Lung (tissue), 12 donors: Measurements from ENCODE around the gene COMT. TPM values are rescaled to one million over a fixed set of nuclear protein-coding genes. Genes with fewer than 3 reads are reported as not detected.
A peak's percentile ranks its signal among the peaks of the same experiment; 100 is the strongest.

Experiments
- ATAC-seq: fragments of 200-7000 bp; cut with Tn5 transposase; one replicate; pipeline ENCODE4 v1.9.1; 2020; ENCODE audit warnings: moderate number of reproducible peaks; ENCODE audit not compliant: insufficient read depth, low FRiP score
- DNase-seq, 3 donors: peaks; one replicate each; pipeline ENCODE4 v3.0.0-alpha.2; 2013 to 2017
- H3K27ac ChIP-seq, 2 donors: one replicate each; pipeline ENCODE4 v1.5.1; 2013; ENCODE audit warnings: mild to moderate bottlenecking in 2 of 2, moderate library complexity in 2 of 2, control low read depth in 1 of 2, inconsistent platforms in 1 of 2, low read depth in 1 of 2, low read length in 1 of 2
- H3K27me3 ChIP-seq, 3 donors: one replicate each; pipeline ENCODE4 v1.5.1; 2013; ENCODE audit warnings: low read length in 2 of 3; ENCODE audit not compliant: control insufficient read depth in 3 of 3, insufficient read depth in 3 of 3
- H3K36me3 ChIP-seq, 4 donors: one replicate each; pipeline ENCODE4 v1.5.1; 2013; ENCODE audit warnings: low read length in 4 of 4, mild to moderate bottlenecking in 1 of 4, moderate library complexity in 1 of 4; ENCODE audit not compliant: control insufficient read depth in 4 of 4, insufficient read depth in 4 of 4
- H3K4me1 ChIP-seq, 5 donors: one replicate each; pipeline ENCODE4 v1.5.1; 2013; ENCODE audit warnings: low read length in 5 of 5, mild to moderate bottlenecking in 2 of 5, moderate library complexity in 1 of 5; ENCODE audit not compliant: control insufficient read depth in 5 of 5, insufficient read depth in 5 of 5
- H3K4me3 ChIP-seq: one replicate; pipeline ENCODE4 v1.5.1; 2013; ENCODE audit warnings: mild to moderate bottlenecking, control low read depth, moderate library complexity
- H3K9ac ChIP-seq, 2 donors: one replicate each; pipeline ENCODE4 v1.5.1; 2013; ENCODE audit warnings: low read length in 2 of 2, control low read depth in 1 of 2; ENCODE audit not compliant: insufficient read depth in 1 of 2
- H3K9me3 ChIP-seq, 4 donors: one replicate each; pipeline ENCODE4 v1.5.1; 2013; ENCODE audit warnings: low read length in 3 of 4, mild to moderate bottlenecking in 1 of 4, moderate library complexity in 1 of 4; ENCODE audit not compliant: control insufficient read depth in 4 of 4, insufficient read depth in 3 of 4
- WGBS, 2 donors: extraction: QIAGEN DNeasy Blood & Tissue Kit; methylation state at CpG; one replicate each; pipeline ENCODE4 v1.1.7; 2013; 5-methylcytosine and 5-hydroxymethylcytosine counted together
- polyA plus RNA-seq, 2 donors: library from polyadenylated mRNA; stranded (reverse); fragments of 200-250 nt; gene quantifications; one replicate each; pipeline ENCODE4 v1.2.1, GENCODE V29; 2013
- total RNA-seq, 2 donors: library from RNA; depleted of rRNA in 1 of 2; stranded (reverse); fragments of >200 nt in 1 of 2; gene quantifications; one replicate each; pipeline ENCODE4 v1.2.1, GENCODE V29; 2014 to 2021
- TF ChIP-seq, protein P1 (sequence below): IDR thresholded peaks from 2 replicates; pipeline ENCODE4 v1.5.1; 2012; ENCODE audit warnings: mild to moderate bottlenecking; ENCODE audit errors: control extremely low read depth, extremely low read depth
- donor health status: control.
- donor health status: control.
- donor health status: Bipolar disorder and iron deficiency.
- donor health status: healthy.
- donor health status: DM: yes; HTN: yes; CAD: no.

The COMT gene
- total and polyA plus RNA-seq, 4 donors = 147 to 272 (median 208) TPM

DNA sequence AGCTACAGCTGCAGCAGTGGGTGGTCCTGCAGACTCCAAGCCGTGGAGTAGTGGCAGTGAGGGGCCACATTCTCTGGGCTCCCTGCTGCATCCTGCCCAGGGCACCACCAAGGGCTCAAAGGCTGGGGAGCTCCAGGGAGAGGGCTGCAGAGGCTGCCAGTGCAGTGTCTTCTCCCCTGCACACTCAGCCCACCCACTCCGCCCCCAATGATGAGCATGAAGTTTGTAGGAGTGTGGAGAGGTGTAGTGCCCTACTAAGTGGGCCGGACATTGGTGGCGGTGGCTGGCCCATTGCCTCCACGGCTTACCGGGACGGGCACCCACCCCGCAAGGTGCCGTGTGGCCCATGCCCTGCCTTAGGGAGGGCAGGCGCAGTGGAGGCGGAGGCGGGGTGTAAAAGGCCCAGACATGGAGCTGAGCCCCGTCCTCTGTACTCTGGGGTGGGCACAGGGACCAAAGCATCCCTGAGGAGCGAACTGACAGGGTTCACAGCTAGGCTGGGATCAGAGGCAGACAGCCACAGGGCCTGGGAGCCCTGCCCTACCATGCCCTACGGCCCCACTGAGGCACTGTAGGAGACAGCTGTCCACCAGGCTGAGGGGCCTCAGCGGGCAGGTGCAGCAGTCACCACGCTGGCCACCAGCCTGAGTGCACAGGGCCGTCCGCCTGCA, 56.1 kb downstream of the COMT start:
- Histone ChIP-seq H3K9me3 (no peaks in the 10 kb centered on the region), H3K4me1 (peaks cover 0 to 66% (median 20%) of the 10 kb centered on the region in 5 donors), H3K9ac (no peak overlapping the region), H3K36me3 (no peaks in the 10 kb centered on the region), H3K27ac (no peak overlapping the region), H3K27me3 (no peaks in the 10 kb centered on the region), H3K4me3 (no peak overlapping the region)
- WGBS, 2 donors = 89 to 93% methylated on average over 19 of the region's 19 CpGs
- TF ChIP-seq, protein P1, sequence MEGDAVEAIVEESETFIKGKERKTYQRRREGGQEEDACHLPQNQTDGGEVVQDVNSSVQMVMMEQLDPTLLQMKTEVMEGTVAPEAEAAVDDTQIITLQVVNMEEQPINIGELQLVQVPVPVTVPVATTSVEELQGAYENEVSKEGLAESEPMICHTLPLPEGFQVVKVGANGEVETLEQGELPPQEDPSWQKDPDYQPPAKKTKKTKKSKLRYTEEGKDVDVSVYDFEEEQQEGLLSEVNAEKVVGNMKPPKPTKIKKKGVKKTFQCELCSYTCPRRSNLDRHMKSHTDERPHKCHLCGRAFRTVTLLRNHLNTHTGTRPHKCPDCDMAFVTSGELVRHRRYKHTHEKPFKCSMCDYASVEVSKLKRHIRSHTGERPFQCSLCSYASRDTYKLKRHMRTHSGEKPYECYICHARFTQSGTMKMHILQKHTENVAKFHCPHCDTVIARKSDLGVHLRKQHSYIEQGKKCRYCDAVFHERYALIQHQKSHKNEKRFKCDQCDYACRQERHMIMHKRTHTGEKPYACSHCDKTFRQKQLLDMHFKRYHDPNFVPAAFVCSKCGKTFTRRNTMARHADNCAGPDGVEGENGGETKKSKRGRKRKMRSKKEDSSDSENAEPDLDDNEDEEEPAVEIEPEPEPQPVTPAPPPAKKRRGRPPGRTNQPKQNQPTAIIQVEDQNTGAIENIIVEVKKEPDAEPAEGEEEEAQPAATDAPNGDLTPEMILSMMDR = no peak
- no peak for DNase-seq
- no peak for ATAC-seq

DNA sequence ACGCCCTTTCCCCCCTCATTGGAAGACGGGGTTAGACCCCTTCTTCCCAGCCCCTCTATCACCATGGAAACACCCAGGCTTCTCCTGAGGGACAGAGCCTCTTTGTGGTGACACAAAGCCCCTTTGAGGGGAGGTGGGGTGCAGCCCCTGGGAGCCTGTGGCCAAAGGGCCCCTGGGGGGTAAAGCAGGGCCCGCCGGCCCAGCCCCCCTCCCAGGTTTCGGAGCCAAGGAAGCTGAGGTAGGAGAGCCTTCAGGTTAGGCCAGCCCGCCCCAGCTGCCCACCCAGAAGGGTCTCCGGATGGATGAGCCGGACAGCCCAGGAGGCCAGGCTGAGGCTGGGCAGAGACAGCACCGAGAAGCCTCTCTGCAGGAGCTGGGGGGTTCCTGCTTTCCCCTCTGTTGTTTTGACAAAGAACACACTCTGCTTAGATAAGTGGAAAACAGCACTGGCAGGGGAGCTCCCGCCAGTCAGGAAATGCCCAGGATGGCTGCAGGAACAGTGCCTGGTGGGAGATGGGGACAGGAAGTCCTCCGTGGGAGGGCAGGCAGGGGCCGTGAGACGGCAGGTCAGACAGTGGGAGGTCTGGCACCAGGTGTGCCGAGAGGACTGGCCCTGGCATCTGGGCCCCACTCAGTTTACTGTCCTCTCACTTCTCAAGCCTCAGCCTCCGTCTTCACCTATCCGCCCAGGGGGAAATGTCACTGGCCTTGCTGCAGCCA, 56.8 kb downstream of the COMT start:
- WGBS, 2 donors = 57 to 63% methylated on average over 16 of the region's 16 CpGs
- H3K4me3 ChIP-seq = no peak overlapping the region
- H3K27ac ChIP-seq = no peak overlapping the region
- peak in 1 of 3 donors; percentile 58 for DNase-seq
- H3K4me1 ChIP-seq = peaks cover 0 to 71% (median 21%) of the 10 kb centered on the region in 5 donors
- H3K9ac ChIP-seq = no peak overlapping the region
- no peaks in the 10 kb centered on the region for H3K9me3 ChIP-seq
- ATAC-seq = no peak
- TF ChIP-seq, protein P1 = no peak
- no peaks in the 10 kb centered on the region for H3K36me3 ChIP-seq
- no peaks in the 10 kb centered on the region for H3K27me3 ChIP-seq

DNA sequence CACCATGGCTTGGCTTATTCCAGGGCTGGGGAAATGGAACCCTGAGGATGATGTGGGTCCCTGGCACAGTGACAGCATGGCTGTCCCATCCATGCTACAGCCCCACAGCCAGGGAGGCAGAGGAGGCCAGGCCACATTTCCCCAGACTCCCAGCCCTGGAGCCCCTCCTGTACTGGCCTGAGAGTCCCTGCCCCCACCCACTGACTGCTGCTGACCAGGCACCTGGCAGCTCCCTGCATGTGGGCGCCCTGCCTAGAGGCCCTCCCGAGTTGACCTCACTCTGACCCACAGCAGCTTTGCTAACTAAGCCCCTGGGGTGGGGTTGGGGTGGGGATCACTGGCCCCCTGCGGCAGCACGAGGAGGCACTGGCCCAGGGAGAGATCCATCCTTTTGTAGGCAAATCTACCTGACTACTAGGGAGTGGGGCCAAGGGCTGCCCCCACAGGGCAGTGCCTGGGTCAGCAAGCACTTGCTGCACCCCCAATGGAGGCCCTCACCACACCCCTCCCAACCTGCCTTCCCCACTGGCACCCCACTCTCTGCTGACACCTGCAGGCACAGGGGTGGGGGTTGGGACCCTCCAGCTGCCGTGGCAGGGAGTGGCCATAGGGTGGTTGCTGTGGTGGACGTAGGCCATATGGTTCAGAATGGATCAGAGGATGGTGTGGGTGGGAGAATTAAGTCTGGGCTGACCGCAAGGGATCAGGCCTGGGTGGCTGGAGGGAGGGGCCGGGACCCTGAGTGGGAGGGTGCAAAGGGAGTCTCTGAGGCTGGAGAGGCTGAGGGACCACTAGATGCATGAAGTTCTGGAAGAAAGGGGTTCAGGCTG, 57.6 kb downstream of the COMT start:
- Histone ChIP-seq H3K9me3 (no peaks in the 10 kb centered on the region), H3K27me3 (no peaks in the 10 kb centered on the region), H3K4me1 (peaks cover 0 to 71% (median 21%) of the 10 kb centered on the region in 5 donors), H3K27ac (no peak overlapping the region), H3K4me3 (no peak overlapping the region), H3K9ac (no peak overlapping the region), H3K36me3 (no peaks in the 10 kb centered on the region)
- WGBS, 2 donors = 73 to 91% methylated on average over 8 of the region's 8 CpGs
- TF ChIP-seq, protein P1 = no peak
- ATAC-seq = no peak
- no peak for DNase-seq
